HG03442 (cell line): ENCODE data around the gene IGSF3.
"Not testable (repeated sequence)": the region's sequence is repeated elsewhere in the genome, so short reads cannot be mapped to it uniquely, and the experiment has no call there.

Experiments used
- ATAC-seq: cut with Tn5 transposase; IDR thresholded peaks from one replicate; pipeline ENCODE4 v1.9.1; 2021; ENCODE audit warnings: mild to moderate bottlenecking, moderate library complexity; ENCODE audit not compliant: unreplicated experiment

Gene IGSF3

GRCh38 chr1:116603646-116604045 is 63.9 kb downstream of the IGSF3 start:
- ATAC-seq = not testable (repeated sequence)

- ATAC-seq = not testable (repeated sequence)
Observed at GRCh38 chr1:116599369-116599768, 68.2 kb downstream of the IGSF3 start.

GRCh38 chr1:116598420-116599036 is 69.0 kb downstream of the IGSF3 start:
- ATAC-seq = not testable (repeated sequence)

GRCh38 chr1:116597388-116597787 is 70.1 kb downstream of the IGSF3 start:
- peak; percentile 69 for ATAC-seq

- ATAC-seq = not testable (repeated sequence)
Observed at GRCh38 chr1:116596742-116597307, 70.7 kb downstream of the IGSF3 start.

- ATAC-seq = not testable (repeated sequence)
Observed at GRCh38 chr1:116595946-116596741, 71.4 kb downstream of the IGSF3 start.

GRCh38 chr1:116595065-116595840 is 72.3 kb downstream of the IGSF3 start:
- not testable (repeated sequence) for ATAC-seq

GRCh38 chr1:116593977-116594376 is 73.6 kb downstream of the IGSF3 start:
- ATAC-seq = not testable (repeated sequence)

- not testable (repeated sequence) for ATAC-seq
Observed at GRCh38 chr1:116593401-116593800, 74.1 kb downstream of the IGSF3 start.

GRCh38 chr1:116591951-116592605 is 75.5 kb downstream of the IGSF3 start:
- ATAC-seq = not testable (repeated sequence)

- not testable (repeated sequence) for ATAC-seq
Observed at GRCh38 chr1:116591006-116591950, 76.3 kb downstream of the IGSF3 start.

- not testable (repeated sequence) for ATAC-seq
Observed at GRCh38 chr1:116590359-116591005, 77.1 kb downstream of the IGSF3 start.

- not testable (repeated sequence) for ATAC-seq
Observed at GRCh38 chr1:116589101-116589735, 78.3 kb downstream of the IGSF3 start.

- no peak for ATAC-seq
Observed at GRCh38 chr1:116587501-116588227, 79.9 kb downstream of the IGSF3 start.

- ATAC-seq = peak; percentile 40
Observed at GRCh38 chr1:116586741-116587143, 80.8 kb downstream of the IGSF3 start.

- no peak for ATAC-seq
Observed at GRCh38 chr1:116585886-116586285, 81.6 kb downstream of the IGSF3 start.

- no peak for ATAC-seq
Observed at GRCh38 chr1:116581323-116581885, 86.1 kb downstream of the IGSF3 start.
